Kidney (tissue), 14 donors: Measurements from ENCODE around the gene P2RX2. TPM values are rescaled to one million over a fixed set of nuclear protein-coding genes. Genes with fewer than 3 reads are reported as not detected.

Source experiments
- DNase-seq, 5 donors: peaks; one replicate each; pipeline ENCODE4 v3.0.0-alpha.2; 2013 to 2020
- FAIRE-seq: peaks from 2 replicates; lab custom pipeline; 2012; peaks lifted over from hg19 to GRCh38; lab: Jason Lieb, UNC
- H3K27ac ChIP-seq, 2 donors: one replicate each; pipeline ENCODE4 v1.7.0; 2013; ENCODE audit warnings: low read depth in 2 of 2, low read length in 2 of 2, inconsistent platforms in 1 of 2
- H3K27me3 ChIP-seq: one replicate; pipeline ENCODE4 v1.7.1; 2013; ENCODE audit warnings: low read length, inconsistent platforms; ENCODE audit not compliant: control insufficient read depth, insufficient read depth
- H3K36me3 ChIP-seq, 3 donors: one replicate each; pipeline versions ENCODE4 v1.7.0 to v1.7.1; 2013; ENCODE audit warnings: low read length in 3 of 3, control low read depth in 1 of 3, inconsistent platforms in 1 of 3; ENCODE audit not compliant: insufficient read depth in 3 of 3, control insufficient read depth in 2 of 3
- H3K4me1 ChIP-seq, 3 donors: one replicate each; pipeline versions ENCODE4 v1.7.0 to v1.7.1; 2013; ENCODE audit warnings: low read length in 3 of 3, inconsistent platforms in 1 of 3, low read depth in 1 of 3; ENCODE audit not compliant: control insufficient read depth in 2 of 3, insufficient read depth in 2 of 3
- H3K4me3 ChIP-seq, 3 donors: one replicate each; pipeline versions ENCODE4 v1.7.0 to v1.8.1; 2013; ENCODE audit warnings: low read length in 3 of 3, control low read depth in 1 of 3, inconsistent platforms in 1 of 3
- H3K9ac ChIP-seq, 3 donors: one replicate each; pipeline versions ENCODE4 v1.7.0 to v1.7.1; 2013; ENCODE audit warnings: low read length in 3 of 3, control low read depth in 1 of 3, inconsistent platforms in 1 of 3
- H3K9me3 ChIP-seq, 3 donors: one replicate each; pipeline versions ENCODE4 v1.7.0 to v1.7.1; 2013; ENCODE audit warnings: low read length in 3 of 3, control low read depth in 1 of 3, inconsistent platforms in 1 of 3; ENCODE audit not compliant: control insufficient read depth in 2 of 3, insufficient read depth in 1 of 3
- intact Hi-C: fragments of 100-400 bp; cut with DNase I; formaldehyde crosslinking; loops from one replicate; pipeline ENCODE4 v1.11.1; 2022
- polyA plus RNA-seq: library from polyadenylated mRNA; stranded (reverse); fragments of 350-450 nt; fragmentation: Illumina TruSeq; extraction: RNeasy Lipid Tissue Mini Kit (QIAGEN cat#74804); gene quantifications from one replicate; pipeline ENCODE4 v1.2.3, GENCODE V29; 2014; ENCODE audit warnings: low read depth, low replicate concordance; ENCODE audit not compliant: insufficient read depth
- total RNA-seq: library from RNA; stranded (reverse); fragmentation: NEBNext Ultra II Directional; extraction: Animal tissue kit (Norgen Biotek cat#: 25700); gene quantifications from one replicate; pipeline ENCODE4 v1.2.1, GENCODE V29; 2021
- TF ChIP-seq, protein P1 (sequence below): IDR thresholded peaks from 3 replicates; pipeline ENCODE4 v1.5.1; 2012; ENCODE audit warnings: mild to moderate bottlenecking, moderate library complexity, borderline replicate concordance; ENCODE audit not compliant: insufficient read depth; ENCODE audit errors: extremely low read depth
- donor health status: control.
- donor health status: control.
- donor health status: control.
- donor health status: control.
- donor health status: control.
- donor health status: DM: yes; HTN: yes; CAD: no.
- donor health status: Normal renal cell carcinoma (clear cell type).

Gene P2RX2
- total and polyA plus RNA-seq, 2 donors from 2014 or later: 0.19 to 0.37 TPM

GRCh38 chr12:132572801-132573760 lies 45.5 kb upstream of the P2RX2 start:
- peaks cover 4 to 5% (median 4%) of the 10 kb centered on the region in 3 donors for H3K36me3 ChIP-seq
- TF ChIP-seq, protein P1, sequence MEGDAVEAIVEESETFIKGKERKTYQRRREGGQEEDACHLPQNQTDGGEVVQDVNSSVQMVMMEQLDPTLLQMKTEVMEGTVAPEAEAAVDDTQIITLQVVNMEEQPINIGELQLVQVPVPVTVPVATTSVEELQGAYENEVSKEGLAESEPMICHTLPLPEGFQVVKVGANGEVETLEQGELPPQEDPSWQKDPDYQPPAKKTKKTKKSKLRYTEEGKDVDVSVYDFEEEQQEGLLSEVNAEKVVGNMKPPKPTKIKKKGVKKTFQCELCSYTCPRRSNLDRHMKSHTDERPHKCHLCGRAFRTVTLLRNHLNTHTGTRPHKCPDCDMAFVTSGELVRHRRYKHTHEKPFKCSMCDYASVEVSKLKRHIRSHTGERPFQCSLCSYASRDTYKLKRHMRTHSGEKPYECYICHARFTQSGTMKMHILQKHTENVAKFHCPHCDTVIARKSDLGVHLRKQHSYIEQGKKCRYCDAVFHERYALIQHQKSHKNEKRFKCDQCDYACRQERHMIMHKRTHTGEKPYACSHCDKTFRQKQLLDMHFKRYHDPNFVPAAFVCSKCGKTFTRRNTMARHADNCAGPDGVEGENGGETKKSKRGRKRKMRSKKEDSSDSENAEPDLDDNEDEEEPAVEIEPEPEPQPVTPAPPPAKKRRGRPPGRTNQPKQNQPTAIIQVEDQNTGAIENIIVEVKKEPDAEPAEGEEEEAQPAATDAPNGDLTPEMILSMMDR: no peak
- DNase-seq: no peak
- H3K9me3 ChIP-seq: no peaks in the 10 kb centered on the region
- H3K9ac ChIP-seq: no peak overlapping the region
- no peak for FAIRE-seq
- H3K4me3 ChIP-seq: no peak overlapping the region
- intact Hi-C loops: no loop called here
- no peaks in the 10 kb centered on the region for H3K27me3 ChIP-seq
- no peaks in the 10 kb centered on the region for H3K4me1 ChIP-seq
- H3K27ac ChIP-seq: no peak overlapping the region

DNA sequence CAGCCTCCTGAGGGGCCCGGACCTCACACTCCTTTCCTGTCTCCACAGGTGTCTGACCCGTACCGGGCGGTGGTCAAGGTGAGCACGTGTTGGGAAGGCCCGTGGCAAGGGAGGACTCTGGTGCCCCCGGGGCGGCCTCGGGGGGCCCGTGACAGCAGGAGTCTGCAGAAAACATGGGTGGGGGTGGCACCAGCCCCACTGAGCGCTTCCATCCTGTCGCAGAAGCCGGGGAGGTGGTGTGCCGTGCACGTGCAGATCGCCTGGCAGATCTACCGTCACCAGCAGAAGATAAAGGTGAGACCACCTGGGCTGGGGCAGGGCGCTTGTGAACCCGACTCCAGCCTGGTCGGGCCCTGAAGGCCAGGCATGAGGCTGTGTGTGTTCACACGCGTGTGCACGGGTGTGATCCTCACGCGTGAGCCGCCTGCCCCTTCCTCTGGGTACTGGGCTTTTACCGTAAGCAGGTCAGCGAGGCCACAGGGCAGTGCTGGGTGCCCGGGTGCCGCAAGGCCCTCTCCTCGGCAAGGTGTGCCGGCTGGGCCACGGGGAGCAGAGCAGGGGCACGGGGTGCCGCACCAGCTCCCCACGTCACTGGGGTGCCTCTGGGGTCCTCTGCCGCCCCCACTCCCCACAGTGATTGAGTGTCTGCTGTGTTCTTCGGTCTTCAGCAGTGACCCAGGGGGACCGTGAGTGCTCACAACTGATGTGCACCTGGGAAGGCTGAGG lies 44.1 kb upstream of the P2RX2 start:
- Histone ChIP-seq H3K36me3 (peaks cover 4 to 11% (median 4%) of the 10 kb centered on the region in 3 donors), H3K4me3 (no peak overlapping the region), H3K9ac (no peak overlapping the region), H3K4me1 (no peaks in the 10 kb centered on the region), H3K27me3 (no peaks in the 10 kb centered on the region), H3K27ac (no peak overlapping the region), H3K9me3 (no peaks in the 10 kb centered on the region)
- intact Hi-C loops: no loop called here
- FAIRE-seq (no peak), DNase-seq (no peak)
- TF ChIP-seq, protein P1: no peak

- Histone ChIP-seq H3K27me3 (no peaks in the 10 kb centered on the region), H3K9ac (no peak overlapping the region), H3K36me3 (peaks cover 4 to 11% (median 4%) of the 10 kb centered on the region in 3 donors), H3K4me1 (no peaks in the 10 kb centered on the region), H3K9me3 (no peaks in the 10 kb centered on the region), H3K27ac (no peak overlapping the region), H3K4me3 (no peak overlapping the region)
- intact Hi-C loops: no loop called here
- DNase-seq (no peak), FAIRE-seq (no peak)
- TF ChIP-seq, protein P1: no peak
Observed at GRCh38 chr12:132575661-132576060, 42.9 kb upstream of the P2RX2 start.
